GM12872 (cell line): ENCODE measurements around the gene RASGRP3.

Source experiments
- CTCF ChIP-seq: IDR thresholded peaks from 3 replicates; pipeline ENCODE4 v1.5.1; 2011; ENCODE audit warnings: low read depth, mild to moderate bottlenecking, low read length, moderate library complexity; ENCODE audit not compliant: insufficient read depth

RASGRP3 gene

GRCh38 chr2:33605056-33605455 lies 128.6 kb downstream of the RASGRP3 start:
- TF ChIP-seq CTCF: no peak

GRCh38 chr2:33606100-33606499 lies 129.7 kb downstream of the RASGRP3 start:
- TF ChIP-seq CTCF: no peak

- TF ChIP-seq CTCF: no peak
These were observed 130.2 kb downstream of the RASGRP3 start for GRCh38 chr2:33606622-33607021.

GRCh38 chr2:33607251-33607721 lies 130.8 kb downstream of the RASGRP3 start:
- TF ChIP-seq CTCF: no peak

- no peak for TF ChIP-seq CTCF
These were observed 131.5 kb downstream of the RASGRP3 start for GRCh38 chr2:33607905-33608304.

DNA sequence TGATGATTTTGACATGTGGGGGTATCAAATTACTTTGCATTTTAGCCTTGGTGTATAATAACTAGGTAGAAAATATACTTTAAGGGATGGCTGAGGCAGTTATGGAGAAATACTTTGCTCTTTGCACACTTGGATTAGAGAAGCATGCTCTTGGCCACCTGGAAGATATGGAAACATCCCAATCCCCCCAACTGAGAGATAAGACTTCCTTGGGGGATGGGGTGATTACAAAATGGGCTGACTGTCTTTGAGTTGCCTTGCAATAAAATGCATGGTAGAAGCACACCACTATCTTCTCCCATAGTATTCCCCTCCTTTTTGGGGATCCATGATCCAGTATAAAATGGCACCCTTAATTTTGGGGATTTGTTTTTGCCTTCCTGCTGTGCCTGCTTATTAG lies 137.7 kb downstream of the RASGRP3 start:
- no peak for TF ChIP-seq CTCF
